Astrocyte (in vitro differentiated cells and primary cell): ENCODE measurements around the gene MLST8.

Experiments
- CTCF ChIP-seq: IDR thresholded peaks from 2 replicates; pipeline ENCODE4 v1.5.1; 2011; ENCODE audit warnings: low read depth, mild to moderate bottlenecking, inconsistent platforms, low read length, moderate library complexity; ENCODE audit not compliant: insufficient read depth
- EZH2 ChIP-seq: IDR thresholded peaks from 2 replicates; pipeline ENCODE4 v1.6.1; 2012; ENCODE audit warnings: mild to moderate bottlenecking, low read length, inconsistent platforms; ENCODE audit not compliant: insufficient read depth

DNA sequence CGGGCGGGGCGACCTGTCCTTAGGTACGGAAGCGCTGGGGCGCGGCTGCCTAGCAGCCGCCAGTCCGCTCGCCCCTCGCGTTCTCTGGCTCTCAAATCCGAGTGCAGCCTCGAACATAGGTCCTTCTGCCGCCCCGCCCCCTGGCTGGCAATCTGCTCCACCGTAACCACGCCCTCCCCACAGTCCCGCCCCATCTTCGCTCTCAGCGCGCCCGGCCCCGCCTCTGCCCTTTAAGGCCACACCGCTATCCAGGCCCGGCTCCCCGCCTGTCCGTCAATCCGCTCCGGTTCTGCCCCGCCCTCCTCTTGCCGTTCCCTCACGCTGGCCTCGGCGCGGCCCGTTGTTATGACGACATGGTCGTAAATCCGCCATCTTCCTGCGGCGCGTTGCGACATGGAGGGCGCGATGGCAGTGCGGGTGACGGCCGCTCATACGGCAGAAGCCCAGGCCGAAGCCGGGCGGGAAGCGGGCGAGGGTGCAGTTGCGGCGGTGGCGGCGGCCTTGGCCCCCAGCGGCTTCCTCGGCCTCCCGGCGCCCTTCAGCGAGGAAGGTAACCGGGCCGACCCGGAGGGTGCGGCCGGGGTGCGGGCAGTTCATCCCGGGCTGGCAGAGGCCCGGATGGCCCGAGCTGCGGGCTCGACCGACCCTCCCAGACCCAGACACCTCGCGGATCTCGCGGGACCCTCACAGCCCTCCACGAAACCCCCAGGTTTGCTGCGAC lies 18.1 kb downstream of the MLST8 start, which contains the start of gene E4F1:
- TF ChIP-seq CTCF: no peak
- no peak for TF ChIP-seq EZH2
